SU-DHL-6 (cell line): ENCODE data around the gene TMCC1.

ENCODE experiments used
- H2AFZ ChIP-seq: fragments of 200-600 bp; sonication (generic); 2 replicates; pipeline ENCODE4 v1.6.1; 2014; ENCODE audit warnings: low read depth, mild to moderate bottlenecking, moderate library complexity, mixed read lengths, antibody characterized with exemption, low read length; ENCODE audit not compliant: severe bottlenecking
- H3F3A ChIP-seq: fragments of 200-600 bp; shearing (Covaris generic); 2 replicates; pipeline ENCODE4 v1.6.0; 2016; ENCODE audit warnings: antibody characterized with exemption, mild to moderate bottlenecking; ENCODE audit not compliant: insufficient read depth
- H3K27ac ChIP-seq: fragments of 200-600 bp; sonication (generic); 2 replicates; pipeline ENCODE4 v1.5.1; 2016; ENCODE audit warnings: low read depth, mild to moderate bottlenecking, low read length, moderate library complexity, mixed read lengths
- H3K27me3 ChIP-seq: fragments of 200-600 bp; sonication (generic), shearing (Covaris generic); 2 replicates; pipeline ENCODE4 v1.6.0; 2014; ENCODE audit warnings: mild to moderate bottlenecking, low read length
- H3K36me3 ChIP-seq: fragments of 200-600 bp; sonication (generic); 2 replicates; pipeline ENCODE4 v1.6.1; 2014; ENCODE audit warnings: mild to moderate bottlenecking, low read length, mixed read lengths
- H3K4me2 ChIP-seq: fragments of 300-600, 200-600 bp; shearing (Covaris generic), sonication (generic); 2 replicates; pipeline ENCODE4 v1.6.0; 2014; ENCODE audit warnings: low read length, low read depth, mild to moderate bottlenecking; ENCODE audit not compliant: poor library complexity, severe bottlenecking
- H3K4me3 ChIP-seq: fragments of 200-600 bp; sonication (generic); 2 replicates; pipeline ENCODE4 v1.5.1; 2014; ENCODE audit warnings: antibody characterized with exemption, low read length, mild to moderate bottlenecking, mixed read lengths; ENCODE audit not compliant: insufficient read depth, poor library complexity, severe bottlenecking
- H3K79me2 ChIP-seq: fragments of 200-600 bp; sonication (generic); 2 replicates; pipeline ENCODE4 v1.6.1; 2014; ENCODE audit warnings: mild to moderate bottlenecking, low read length, moderate library complexity; ENCODE audit not compliant: insufficient read depth
- H3K9ac ChIP-seq: fragments of 200-600 bp; sonication (generic); 2 replicates; pipeline ENCODE4 v1.7.0; 2014; ENCODE audit warnings: mild to moderate bottlenecking, low read length
- H3K9me2 ChIP-seq: fragments of 200-600 bp; sonication (generic); replicated peaks from 2 replicates; pipeline ENCODE4 v1.6.1; 2014; ENCODE audit warnings: low read length; ENCODE audit not compliant: insufficient read depth
- H3K9me3 ChIP-seq: fragments of 200-600 bp; sonication (generic); 2 replicates; pipeline ENCODE4 v1.6.1; 2014; ENCODE audit warnings: low read length, mixed read lengths; ENCODE audit not compliant: insufficient read depth
- H4K20me1 ChIP-seq: fragments of 200-600 bp; sonication (generic); 2 replicates; pipeline ENCODE4 v1.6.1; 2014; ENCODE audit warnings: low read depth, mild to moderate bottlenecking, antibody characterized with exemption, low read length, moderate library complexity, mixed read lengths
- CTCF ChIP-seq: fragments of 200-600 bp; sonication (generic); IDR thresholded peaks from one replicate; pipeline ENCODE4 v1.5.1; 2017; ENCODE audit warnings: antibody characterized with exemption, mild to moderate bottlenecking, low read length, moderate library complexity; ENCODE audit not compliant: insufficient read depth, poor library complexity, severe bottlenecking
- EZH2phosphoT487 ChIP-seq: fragments of 200-600 bp; sonication (generic), shearing (Covaris generic); conservative IDR thresholded peaks from 2 replicates; pipeline ENCODE4 v1.6.1; 2018; ENCODE audit warnings: mild to moderate bottlenecking, antibody characterized with exemption, low read length, moderate library complexity, mixed read lengths

TMCC1 gene

DNA sequence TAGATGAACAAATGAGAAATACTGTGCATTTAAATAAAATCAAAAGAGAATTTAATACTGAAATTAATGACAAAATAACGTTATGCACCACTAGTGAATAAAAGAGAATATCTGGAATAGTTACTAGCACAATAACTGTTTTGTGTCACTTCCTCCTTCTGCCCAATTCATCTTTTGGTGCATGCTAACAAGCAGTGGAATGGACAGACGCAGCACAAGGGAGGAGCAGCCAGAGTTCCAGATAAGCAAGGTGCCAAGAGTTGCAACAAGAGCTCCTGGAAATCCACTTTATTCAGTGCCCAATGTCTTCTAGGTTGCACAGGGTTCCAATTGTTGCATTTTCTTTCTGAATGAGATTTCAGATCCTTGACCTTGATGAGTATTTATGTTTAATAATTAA lies 220.5 kb downstream of the TMCC1 start:
- Histone ChIP-seq H3F3A (no peaks in the 10 kb centered on the region), H3K9ac (no peak overlapping the region), H3K9me3 (no peaks in the 10 kb centered on the region), H3K4me3 (no peak overlapping the region), H3K79me2 (no peaks in the 10 kb centered on the region), H3K4me2 (no peak overlapping the region), H2AFZ (no peak overlapping the region), H3K9me2 (no peaks in the 10 kb centered on the region), H4K20me1 (peaks cover 4% of the 10 kb centered on the region; the same call in 1 of the 2 replicates), H3K36me3 (0 out of 2 replicates have a peak, but pooled peaks cover 5% of the 10 kb centered on the region), H3K27ac (no peak overlapping the region), H3K27me3 (no peaks in the 10 kb centered on the region)
- TF ChIP-seq EZH2phosphoT487: no peak
- TF ChIP-seq CTCF: no peak

- Histone ChIP-seq H3K27me3 (no peaks in the 10 kb centered on the region), H2AFZ (no peak overlapping the region), H3K79me2 (no peaks in the 10 kb centered on the region), H3K9me3 (no peaks in the 10 kb centered on the region), H3K4me2 (no peak overlapping the region), H3K4me3 (no peak overlapping the region), H3K36me3 (0 out of 2 replicates have a peak, but pooled peaks cover 5% of the 10 kb centered on the region), H3F3A (no peaks in the 10 kb centered on the region), H3K27ac (no peak overlapping the region), H4K20me1 (peaks cover 4% of the 10 kb centered on the region; the same call in 1 of the 2 replicates), H3K9ac (no peak overlapping the region), H3K9me2 (no peaks in the 10 kb centered on the region)
- no peak for TF ChIP-seq CTCF
These were observed 221.1 kb downstream of the TMCC1 start for GRCh38 chr3:129672412-129672811.

GRCh38 chr3:129665024-129665768 lies 228.3 kb downstream of the TMCC1 start:
- no peaks in the 10 kb centered on the region for H3K9me3 ChIP-seq
- no peak overlapping the region for H3K27ac ChIP-seq
- H2AFZ ChIP-seq: no peak overlapping the region
- H3K79me2 ChIP-seq: no peaks in the 10 kb centered on the region
- no peak overlapping the region for H3K9ac ChIP-seq
- H3K9me2 ChIP-seq: no peaks in the 10 kb centered on the region
- no peak overlapping the region for H3K4me3 ChIP-seq
- H3K4me2 ChIP-seq: no peak overlapping the region
- no peak for TF ChIP-seq CTCF
- TF ChIP-seq EZH2phosphoT487: no peak
- H3K36me3 ChIP-seq: 0 out of 2 replicates have a peak, but pooled peaks cover 5% of the 10 kb centered on the region
- no peaks in the 10 kb centered on the region for H4K20me1 ChIP-seq
- H3F3A ChIP-seq: no peaks in the 10 kb centered on the region
- no peaks in the 10 kb centered on the region for H3K27me3 ChIP-seq
